ENCODE data around the gene USH1C.

USH1C gene

GRCh38 chr11:17528906-17529843, 15.0 kb downstream of the USH1C start:
- H3K27ac Mint-ChIP-seq: peak overlapping the region; percentile 74 to 85 (median 83)
- peaks cover 33% of the 10 kb centered on the region for H3K27me3 Mint-ChIP-seq (ENCODE audit: low read depth)
- H3K4me3 Mint-ChIP-seq: peak overlapping the region in 1 of 3 experiments; percentile 33
- H3K4me1 Mint-ChIP-seq: peaks cover 48% of the 10 kb centered on the region
- H3K36me3 Mint-ChIP-seq (ENCODE audit: low read depth): peaks cover 4% of the 10 kb centered on the region
- no peaks in the 10 kb centered on the region for H3K9me3 Mint-ChIP-seq
- TF ChIP-seq, protein P1, sequence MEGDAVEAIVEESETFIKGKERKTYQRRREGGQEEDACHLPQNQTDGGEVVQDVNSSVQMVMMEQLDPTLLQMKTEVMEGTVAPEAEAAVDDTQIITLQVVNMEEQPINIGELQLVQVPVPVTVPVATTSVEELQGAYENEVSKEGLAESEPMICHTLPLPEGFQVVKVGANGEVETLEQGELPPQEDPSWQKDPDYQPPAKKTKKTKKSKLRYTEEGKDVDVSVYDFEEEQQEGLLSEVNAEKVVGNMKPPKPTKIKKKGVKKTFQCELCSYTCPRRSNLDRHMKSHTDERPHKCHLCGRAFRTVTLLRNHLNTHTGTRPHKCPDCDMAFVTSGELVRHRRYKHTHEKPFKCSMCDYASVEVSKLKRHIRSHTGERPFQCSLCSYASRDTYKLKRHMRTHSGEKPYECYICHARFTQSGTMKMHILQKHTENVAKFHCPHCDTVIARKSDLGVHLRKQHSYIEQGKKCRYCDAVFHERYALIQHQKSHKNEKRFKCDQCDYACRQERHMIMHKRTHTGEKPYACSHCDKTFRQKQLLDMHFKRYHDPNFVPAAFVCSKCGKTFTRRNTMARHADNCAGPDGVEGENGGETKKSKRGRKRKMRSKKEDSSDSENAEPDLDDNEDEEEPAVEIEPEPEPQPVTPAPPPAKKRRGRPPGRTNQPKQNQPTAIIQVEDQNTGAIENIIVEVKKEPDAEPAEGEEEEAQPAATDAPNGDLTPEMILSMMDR (IDR thresholded peaks at IDR 0.05; ENCODE audit: unreplicated experiment in 3 of 3): no peak

DNA sequence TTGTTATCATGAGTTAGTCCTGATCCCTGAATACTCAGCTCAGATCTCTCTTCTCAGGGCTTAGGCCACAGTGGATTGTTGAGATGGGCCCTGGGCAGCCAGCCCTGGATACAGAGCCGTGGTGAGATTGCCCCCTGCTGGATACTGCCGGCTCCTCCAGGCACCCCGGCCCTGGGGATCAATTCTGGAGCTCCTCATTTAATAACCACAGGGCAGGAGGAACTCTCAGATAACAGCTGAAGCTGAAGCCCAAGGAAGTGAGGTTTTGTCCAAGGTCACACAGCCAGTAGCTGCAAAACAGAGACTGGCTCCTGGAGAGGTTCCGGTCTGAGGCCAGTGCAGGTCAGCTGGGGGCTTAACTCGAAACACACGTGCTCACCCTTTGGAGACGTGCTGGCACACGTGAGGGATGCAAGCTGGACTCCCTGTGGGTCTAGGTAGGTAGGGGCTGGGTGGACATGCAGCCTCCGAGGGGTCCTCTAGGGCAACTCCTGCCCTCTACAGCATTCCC, 16.0 kb downstream of the USH1C start:
- Mint-ChIP-seq H3K4me3 (no peak overlapping the region), H3K27me3 (ENCODE audit: low read depth) (peaks cover 35% of the 10 kb centered on the region), H3K27ac (peak overlapping the region; percentile 74 to 85 (median 83)), H3K36me3 (ENCODE audit: low read depth) (peaks cover 4% of the 10 kb centered on the region), H3K4me1 (peaks cover 48% of the 10 kb centered on the region), H3K9me3 (no peaks in the 10 kb centered on the region)
- TF ChIP-seq, protein P1 (IDR thresholded peaks at IDR 0.05; ENCODE audit: unreplicated experiment in 3 of 3): peak; percentile 64 to 73 (median 68)

GRCh38 chr11:17527628-17527995, 16.6 kb downstream of the USH1C start:
- peaks cover 45% of the 10 kb centered on the region for H3K4me1 Mint-ChIP-seq
- peaks cover 30% of the 10 kb centered on the region for H3K27me3 Mint-ChIP-seq (ENCODE audit: low read depth)
- TF ChIP-seq, protein P1 (IDR thresholded peaks at IDR 0.05; ENCODE audit: unreplicated experiment in 3 of 3): no peak
- peaks cover 4% of the 10 kb centered on the region for H3K36me3 Mint-ChIP-seq (ENCODE audit: low read depth)
- H3K27ac Mint-ChIP-seq: peak overlapping the region in 1 of 3 experiments; percentile 74
- no peak overlapping the region for H3K4me3 Mint-ChIP-seq
- no peaks in the 10 kb centered on the region for H3K9me3 Mint-ChIP-seq

DNA sequence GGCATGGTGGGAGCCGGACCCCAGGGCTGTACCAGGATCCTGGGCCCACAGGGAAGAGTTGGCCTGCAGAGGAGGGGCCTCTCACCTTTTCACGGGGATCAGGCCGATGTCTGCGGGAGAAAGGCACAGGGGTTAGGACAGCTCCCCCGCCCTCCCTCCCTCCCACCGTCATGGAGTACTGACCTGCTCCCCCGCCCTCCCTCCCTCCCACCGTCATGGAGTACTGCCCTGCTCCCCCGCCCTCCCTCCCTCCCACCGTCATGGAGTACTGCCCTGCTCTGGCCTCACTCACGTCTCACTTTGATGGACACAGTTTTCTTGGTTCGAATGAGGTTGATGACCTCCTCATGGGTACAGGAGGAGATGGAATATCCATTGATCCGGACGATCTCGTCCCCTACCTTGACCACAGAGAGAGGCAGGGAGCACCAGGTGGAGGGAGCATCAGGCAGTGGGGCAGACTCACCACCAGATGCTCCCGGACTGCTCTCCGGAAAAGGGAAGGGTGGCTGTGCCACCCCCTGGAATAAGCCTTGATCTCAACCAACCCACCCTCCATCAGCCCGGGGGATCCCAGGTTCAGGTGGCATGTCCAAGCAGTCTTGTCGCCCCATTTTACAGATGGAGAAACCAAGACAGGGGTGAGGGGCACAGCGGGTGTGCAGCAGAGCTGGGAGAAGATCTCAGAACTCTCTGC, 17.1 kb downstream of the USH1C start:
- Mint-ChIP-seq H3K4me1 (peaks cover 42% of the 10 kb centered on the region), H3K27me3 (ENCODE audit: low read depth) (peaks cover 34% of the 10 kb centered on the region), H3K9me3 (no peaks in the 10 kb centered on the region), H3K4me3 (no peak overlapping the region), H3K27ac (no peak overlapping the region), H3K36me3 (ENCODE audit: low read depth) (peaks cover 4% of the 10 kb centered on the region)
- TF ChIP-seq, protein P1 (IDR thresholded peaks at IDR 0.05; ENCODE audit: unreplicated experiment in 3 of 3): no peak

DNA sequence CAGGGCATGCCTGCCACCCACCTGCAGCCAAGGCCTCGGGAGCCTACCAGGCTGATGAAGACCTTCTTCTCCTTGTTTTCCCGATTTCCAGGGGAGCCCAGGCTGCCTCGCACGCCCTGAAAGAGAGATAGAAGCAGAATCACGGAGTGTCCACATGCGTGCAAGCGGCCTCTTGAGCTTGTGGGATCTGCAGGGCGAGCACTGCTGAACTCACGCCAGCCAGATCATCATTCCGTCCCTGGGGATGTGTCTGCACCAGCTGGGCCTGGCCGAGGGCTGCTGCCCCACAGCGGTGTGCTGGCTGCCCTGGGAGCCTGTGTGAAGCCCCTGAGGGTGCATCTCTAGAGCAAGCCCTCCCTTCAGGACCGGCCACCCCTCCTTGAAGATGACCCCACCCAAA, 17.9 kb downstream of the USH1C start:
- Mint-ChIP-seq H3K36me3 (ENCODE audit: low read depth) (no peaks in the 10 kb centered on the region), H3K4me3 (no peak overlapping the region), H3K27ac (peak overlapping the region in 1 of 3 experiments; percentile 66), H3K4me1 (peaks cover 35% of the 10 kb centered on the region), H3K27me3 (ENCODE audit: low read depth) (peaks cover 32% of the 10 kb centered on the region), H3K9me3 (no peaks in the 10 kb centered on the region)
- TF ChIP-seq, protein P1 (IDR thresholded peaks at IDR 0.05; ENCODE audit: unreplicated experiment in 3 of 3): no peak

Measured in nephron (organoid).